Smooth muscle cell (in vitro differentiated cells): ENCODE data around the gene KHK. TPM values are rescaled to one million over a fixed set of nuclear protein-coding genes. Genes with fewer than 3 reads are reported as not detected.

ENCODE experiments used
- DNase-seq: peaks from one replicate; lab custom pipeline; 2025; ENCODE audit not compliant: unreplicated experiment; lab: John Stamatoyannopoulos, UW
- H2AFZ ChIP-seq: fragments of 200-600 bp; sonication (generic); 2 replicates; pipeline ENCODE4 v1.6.0; 2016; ENCODE audit warnings: antibody characterized with exemption, low read depth, mild to moderate bottlenecking
- H3F3A ChIP-seq: fragments of 200-600 bp; sonication (generic); 2 replicates; pipeline ENCODE4 v1.6.0; 2017; ENCODE audit warnings: antibody characterized with exemption, low read depth
- H3K27ac ChIP-seq: fragments of 200-600 bp; sonication (generic); 2 replicates; pipeline ENCODE4 v1.5.1; 2016; ENCODE audit warnings: low read depth, mild to moderate bottlenecking
- H3K27me3 ChIP-seq: fragments of 200-600 bp; sonication (generic); 2 replicates; pipeline ENCODE4 v1.6.1; 2016; ENCODE audit warnings: low read depth, mild to moderate bottlenecking
- H3K36me3 ChIP-seq: fragments of 200-600 bp; sonication (generic); 2 replicates; pipeline ENCODE4 v1.5.1; 2016; ENCODE audit warnings: low read depth
- H3K4me1 ChIP-seq: fragments of 200-600 bp; sonication (generic); 2 replicates; pipeline ENCODE4 v1.5.1; 2016; ENCODE audit warnings: low read depth
- H3K4me2 ChIP-seq: fragments of 200-600 bp; sonication (generic); 2 replicates; pipeline ENCODE4 v1.6.0; 2016; ENCODE audit warnings: mild to moderate bottlenecking
- H3K4me3 ChIP-seq: fragments of 200-600 bp; sonication (generic); 2 replicates; pipeline ENCODE4 v1.5.1; 2016; ENCODE audit warnings: mild to moderate bottlenecking
- H3K79me2 ChIP-seq: fragments of 200-600 bp; sonication (generic); 2 replicates; pipeline ENCODE4 v1.6.0; 2016; ENCODE audit warnings: low read depth, mild to moderate bottlenecking
- H3K9ac ChIP-seq: fragments of 200-600 bp; sonication (generic); 2 replicates; pipeline ENCODE4 v1.6.0; 2016; ENCODE audit warnings: low read depth
- H3K9me3 ChIP-seq: fragments of 200-600 bp; sonication (generic); replicated peaks from 2 replicates; pipeline ENCODE4 v1.5.1; 2016; ENCODE audit warnings: low read depth
- H4K20me1 ChIP-seq: fragments of 200-600 bp; sonication (generic); 2 replicates; pipeline ENCODE4 v1.6.0; 2016; ENCODE audit warnings: low read depth
- CTCF ChIP-seq: fragments of 200-600 bp; sonication (generic); IDR thresholded peaks from 2 replicates; pipeline ENCODE4 v1.5.1; 2017; ENCODE audit warnings: borderline replicate concordance, mild to moderate bottlenecking, antibody characterized with exemption; ENCODE audit not compliant: insufficient read depth, poor library complexity, severe bottlenecking
- WGBS: methylation state at CpG from one replicate; pipeline ENCODE4 v1.1.7; 2016; ENCODE audit warnings: low lambda C conversion rate; 5-methylcytosine and 5-hydroxymethylcytosine counted together
- polyA plus RNA-seq: library from polyadenylated mRNA; unstranded; fragments of >200 nt; fragmentation: Nextera tagmentation; extraction: Ambion mirVana; gene quantifications from 2 replicates; pipeline ENCODE4 v1.2.1, GENCODE V29; 2016
- total RNA-seq: library from RNA; depleted of rRNA; stranded (reverse); fragments of >200 nt; gene quantifications from 2 replicates; pipeline ENCODE4 v1.2.3, GENCODE V29; 2014

The KHK gene
- total and polyA plus RNA-seq, 2 experiments from 2014 or later: 0.27 to 1.6 TPM

- 97% methylated on average over 5 of the region's 5 CpGs for WGBS
- H3K79me2 ChIP-seq: peaks cover 61% of the 10 kb centered on the region
- H4K20me1 ChIP-seq: peaks cover 71% of the 10 kb centered on the region
These were observed 19.2 kb upstream of the KHK start for GRCh38 chr2:27067385-27067784.

GRCh38 chr2:27069436-27069835 lies 17.1 kb upstream of the KHK start:
- Histone ChIP-seq H3K79me2 (peaks cover 54% of the 10 kb centered on the region), H2AFZ (no peak overlapping the region), H3K36me3 (no peaks in the 10 kb centered on the region), H4K20me1 (peaks cover 59% of the 10 kb centered on the region), H3K9me3 (no peaks in the 10 kb centered on the region), H3K4me3 (no peak overlapping the region), H3K4me2 (peak overlapping the region; percentile 95), H3K27me3 (no peaks in the 10 kb centered on the region), H3K4me1 (peaks cover 21% of the 10 kb centered on the region), H3K9ac (peak overlapping the region; percentile 92), H3K27ac (peak overlapping the region; percentile 79), H3F3A (peaks cover 19% of the 10 kb centered on the region)
- DNase-seq: no peak
- TF ChIP-seq CTCF: no peak
- WGBS: 98% methylated on average over 6 of the region's 6 CpGs

More at GRCh38 chr2:27067385-27067784, 19.2 kb upstream of the KHK start:
- Histone ChIP-seq H3K27ac (no peak overlapping the region), H3K4me1 (peaks cover 14% of the 10 kb centered on the region), H3K36me3 (no peaks in the 10 kb centered on the region), H3K9ac (no peak overlapping the region), H3F3A (peaks cover 21% of the 10 kb centered on the region), H3K9me3 (no peaks in the 10 kb centered on the region), H2AFZ (no peak overlapping the region), H3K4me2 (no peak overlapping the region), H3K4me3 (no peak overlapping the region), H3K27me3 (no peaks in the 10 kb centered on the region)
- TF ChIP-seq CTCF: no peak
- no peak for DNase-seq

- Histone ChIP-seq H3K27me3 (no peaks in the 10 kb centered on the region), H3K4me2 (peak overlapping the region; percentile 95), H3F3A (peaks cover 20% of the 10 kb centered on the region), H3K27ac (peak overlapping the region; percentile 79), H3K9me3 (no peaks in the 10 kb centered on the region), H2AFZ (no peak overlapping the region), H4K20me1 (peaks cover 54% of the 10 kb centered on the region), H3K79me2 (peaks cover 53% of the 10 kb centered on the region), H3K4me3 (peak overlapping the region; percentile 91), H3K36me3 (no peaks in the 10 kb centered on the region), H3K4me1 (peaks cover 21% of the 10 kb centered on the region), H3K9ac (peak overlapping the region; percentile 92)
- DNase-seq: no peak
- no peak for TF ChIP-seq CTCF
- 80% methylated on average over 8 of the region's 8 CpGs for WGBS
These were observed 16.5 kb upstream of the KHK start for GRCh38 chr2:27069961-27070618.
